H1 (cell line): ENCODE results near the gene QRSL1. TPM values are rescaled to one million over a fixed set of nuclear protein-coding genes. Genes with fewer than 3 reads are reported as not detected.

Experiments used
- CHD7 ChIP-seq: fragments of 300-600 bp; sonication (generic); IDR thresholded peaks from 2 replicates; pipeline ENCODE4 v1.7.1; 2012; ENCODE audit warnings: low read length, moderate library complexity, mild to moderate bottlenecking, inconsistent platforms; ENCODE audit not compliant: insufficient replicate concordance
- CTCF ChIP-seq, 3 experiments: IDR thresholded peaks; 1 replicate in 2 of 3; 2 replicates in 1 of 3; pipeline versions ENCODE4 v1.5.1 to v1.6.1; 2011; ENCODE audit warnings: low read length in 3 of 3, mild to moderate bottlenecking in 3 of 3, inconsistent platforms in 2 of 3, low read depth in 1 of 3, moderate library complexity in 1 of 3; ENCODE audit not compliant: insufficient read depth in 1 of 3; ENCODE audit errors: control extremely low read depth in 1 of 3
- polyA plus RNA-seq, 7 experiments: library from polyadenylated mRNA; depleted of rRNA in 3 of 7; stranded (reverse) in 5 of 7; unstranded in 2 of 7; fragments of >200 nt in 5 of 7; fragments of 200-250 nt in 2 of 7; gene quantifications; 1 replicate in 5 of 7; 2 replicates in 1 of 7; 4 replicates in 1 of 7; pipeline versions ENCODE4 v1.2.1 to v1.2.3, GENCODE V29; 2011 to 2013; ENCODE audit warnings: missing spikeins in 2 of 7, mixed read lengths in 2 of 7
- total RNA-seq: library from RNA; stranded (reverse); fragmentation: NEBNext Ultra II Directional; extraction: Animal tissue kit (Norgen Biotek cat#: 25700); gene quantifications from 2 replicates; pipeline ENCODE4 v1.2.1, GENCODE V29; 2021

The QRSL1 gene
- total and polyA plus RNA-seq, 2 of the 8 experiments (the other 6 are each of a cell fraction or from before 2014, with no cell fraction given), result 7.8 to 22.2 TPM

- TF ChIP-seq CTCF (IDR thresholded peaks at IDR 0.05; ENCODE audit: control extremely low read depth in 1 of 3, insufficient read depth in 1 of 3, low read depth in 1 of 3, low read length in 3 of 3) (peak in 2 of 3 experiments; percentile 39 to 45; a peak in 3 of 4 replicates), CHD7 (no peak)
Observed at GRCh38 chr6:106688177-106688951, 59.0 kb downstream of the QRSL1 start (continued).
